ENCODE results near the gene SMG6.

SMG6 gene

GRCh38 chr17:2102931-2103809 is 200.4 kb downstream of the SMG6 start:
- peak; percentile 45 for DNase-seq (ENCODE audit: low read depth)

- no peak for DNase-seq (ENCODE audit: low read depth)
Observed at GRCh38 chr17:2101448-2102257, 201.9 kb downstream of the SMG6 start.

GRCh38 chr17:2095536-2095910 is 208.1 kb downstream of the SMG6 start:
- no peak for DNase-seq (ENCODE audit: low read depth)

GRCh38 chr17:2094891-2095535 is 208.6 kb downstream of the SMG6 start:
- DNase-seq (ENCODE audit: low read depth), result no peak

- no peak for DNase-seq (ENCODE audit: low read depth)
Observed at GRCh38 chr17:2093349-2093748, 210.2 kb downstream of the SMG6 start.

- no peak for DNase-seq (ENCODE audit: low read depth)
Observed at GRCh38 chr17:2092253-2092652, 211.3 kb downstream of the SMG6 start.

- peak; percentile 89 for DNase-seq (ENCODE audit: low read depth)
Observed at GRCh38 chr17:2090804-2091534, 212.6 kb downstream of the SMG6 start.

- no peak for DNase-seq (ENCODE audit: low read depth)
Observed at GRCh38 chr17:2090210-2090641, 213.4 kb downstream of the SMG6 start.

GRCh38 chr17:2089021-2089422 is 214.6 kb downstream of the SMG6 start:
- no peak for DNase-seq (ENCODE audit: low read depth)

- no peak for DNase-seq (ENCODE audit: low read depth)
Observed at GRCh38 chr17:2087597-2088211, 215.9 kb downstream of the SMG6 start.

- DNase-seq (ENCODE audit: low read depth), result no peak
Observed at GRCh38 chr17:2086306-2086705, 217.3 kb downstream of the SMG6 start.

- no peak for DNase-seq (ENCODE audit: low read depth)
Observed at GRCh38 chr17:2085648-2085949, 218.0 kb downstream of the SMG6 start.

GRCh38 chr17:2084766-2085647 is 218.6 kb downstream of the SMG6 start:
- no peak for DNase-seq (ENCODE audit: low read depth)

- DNase-seq (ENCODE audit: low read depth), result no peak
Observed at GRCh38 chr17:2084036-2084765, 219.4 kb downstream of the SMG6 start.

GRCh38 chr17:2083613-2084035 is 220.0 kb downstream of the SMG6 start:
- DNase-seq (ENCODE audit: low read depth), result no peak

- no peak for DNase-seq (ENCODE audit: low read depth)
Observed at GRCh38 chr17:2082003-2082781, 221.4 kb downstream of the SMG6 start.

GRCh38 chr17:2081564-2081963 is 222.0 kb downstream of the SMG6 start:
- DNase-seq (ENCODE audit: low read depth), result no peak

GRCh38 chr17:2077040-2077439 is 226.5 kb downstream of the SMG6 start:
- DNase-seq (ENCODE audit: low read depth), result no peak

Measured in stromal cell of bone marrow (primary cell).